Keratinocyte (primary cell): Measurements from ENCODE around the gene SCRT2. TPM values are rescaled to one million over a fixed set of nuclear protein-coding genes. Genes with fewer than 3 reads are reported as not detected.

ENCODE experiments used
- DNase-seq: peaks from one replicate; pipeline ENCODE4 v3.0.0-alpha.2; 2011; ENCODE audit warnings: low read depth, missing footprints, low spot score
- FAIRE-seq: peaks from 2 replicates; lab custom pipeline; 2011; peaks lifted over from hg19 to GRCh38; lab: Jason Lieb, UNC
- H2AFZ ChIP-seq: 2 replicates; pipeline ENCODE4 v1.6.0; 2012; ENCODE audit warnings: low read length, control low read depth, inconsistent platforms; ENCODE audit not compliant: control insufficient read depth
- H3K27ac ChIP-seq: 2 replicates; pipeline ENCODE4 v1.5.1; 2011; ENCODE audit warnings: low read length; ENCODE audit not compliant: control insufficient read depth, insufficient read depth
- H3K27me3 ChIP-seq: 3 replicates; pipeline ENCODE4 v1.6.0; 2011; ENCODE audit warnings: low read length; ENCODE audit not compliant: control insufficient read depth, insufficient read depth; ENCODE audit errors: extremely low read depth
- H3K36me3 ChIP-seq, 2 experiments: 2 replicates in 1 of 2; 3 replicates in 1 of 2; pipeline ENCODE4 v1.5.1; 2011; ENCODE audit warnings: low read length in 2 of 2, mild to moderate bottlenecking in 1 of 2; ENCODE audit not compliant: control insufficient read depth in 2 of 2, insufficient read depth in 2 of 2; ENCODE audit errors: extremely low read depth in 1 of 2
- H3K4me1 ChIP-seq: 3 replicates; pipeline ENCODE4 v1.5.1; 2011; ENCODE audit warnings: low read length; ENCODE audit not compliant: control insufficient read depth, insufficient read depth; ENCODE audit errors: extremely low read depth
- H3K4me2 ChIP-seq: 3 replicates; pipeline ENCODE4 v1.6.0; 2011; ENCODE audit warnings: low read depth, low read length; ENCODE audit not compliant: control insufficient read depth, insufficient read depth; ENCODE audit errors: extremely low read depth
- H3K4me3 ChIP-seq, 3 experiments: fragments of 200-600 bp in 1 of 3; sonication (generic) in 1 of 3; 2 replicates in 2 of 3; 3 replicates in 1 of 3; pipeline ENCODE4 v1.5.1; 2011 to 2016; ENCODE audit warnings: low read length in 3 of 3, mild to moderate bottlenecking in 3 of 3, control low read depth in 2 of 3, inconsistent platforms in 1 of 3, low read depth in 1 of 3, mixed read lengths in 1 of 3, mixed run types in 1 of 3, moderate library complexity in 1 of 3; ENCODE audit not compliant: control insufficient read depth in 2 of 3, insufficient read depth in 2 of 3; ENCODE audit errors: extremely low read depth in 1 of 3
- H3K79me2 ChIP-seq: 2 replicates; pipeline ENCODE4 v1.6.0; 2012; ENCODE audit warnings: low read length; ENCODE audit not compliant: control insufficient read depth, insufficient read depth
- H3K9ac ChIP-seq: 3 replicates; pipeline ENCODE4 v1.6.0; 2011; ENCODE audit warnings: low read length; ENCODE audit not compliant: control insufficient read depth, insufficient read depth; ENCODE audit errors: extremely low read depth
- H3K9me1 ChIP-seq: 3 replicates; pipeline ENCODE4 v1.6.0; 2011; ENCODE audit warnings: low read length; ENCODE audit not compliant: control insufficient read depth, insufficient read depth; ENCODE audit errors: extremely low read depth
- H3K9me3 ChIP-seq: 2 replicates; pipeline ENCODE4 v1.5.1; 2012; ENCODE audit warnings: low read depth, low read length; ENCODE audit not compliant: control insufficient read depth
- H4K20me1 ChIP-seq: 3 replicates; pipeline ENCODE4 v1.6.0; 2011; ENCODE audit warnings: low read length; ENCODE audit not compliant: control insufficient read depth, insufficient read depth; ENCODE audit errors: extremely low read depth
- EZH2 ChIP-seq: IDR thresholded peaks from one replicate; pipeline ENCODE4 v1.6.1; 2012; ENCODE audit warnings: inconsistent platforms, mild to moderate bottlenecking, low read length, moderate library complexity
- dilution Hi-C: fragments of 300-500 bp; cut with MboI; formaldehyde crosslinking; loops from one replicate; pipeline ENCODE4 v1.7.0; 2020; ENCODE audit warnings: low sequenced_read_pairs; ENCODE audit not compliant: extremely low pct_ligation_motif_present
- polyA plus RNA-seq, 5 experiments: library from polyadenylated mRNA; depleted of rRNA in 3 of 5; stranded (reverse) in 3 of 5; stranded (forward) in 1 of 5; unstranded in 1 of 5; fragments of >200 nt; gene quantifications; 1 replicate in 1 of 5; 2 replicates in 3 of 5; 3 replicates in 1 of 5; pipeline versions ENCODE4 v1.2.1 to v1.2.3, GENCODE V29; 2011 to 2012; ENCODE audit warnings: missing spikeins in 2 of 5, low read depth in 1 of 5, low replicate concordance in 1 of 5
- TF ChIP-seq, protein P1 (sequence below), 3 experiments: IDR thresholded peaks in 1 of 3; conservative IDR thresholded peaks in 1 of 3; optimal IDR thresholded peaks in 1 of 3; 2 replicates in 2 of 3; 3 replicates in 1 of 3; pipeline versions ENCODE3 to v1.5.1; 2011; ENCODE audit warnings: low read length in 3 of 3, mild to moderate bottlenecking in 3 of 3, moderate library complexity in 2 of 3, control low read depth in 1 of 3, inconsistent platforms in 1 of 3; ENCODE audit not compliant: insufficient read depth in 2 of 3; ENCODE audit errors: extremely low read depth in 1 of 3

Gene SCRT2
- polyA plus RNA-seq, 1 donor (not counting 4 experiments of a cell fraction or from before 2014, with no cell fraction given) = not detected

DNA sequence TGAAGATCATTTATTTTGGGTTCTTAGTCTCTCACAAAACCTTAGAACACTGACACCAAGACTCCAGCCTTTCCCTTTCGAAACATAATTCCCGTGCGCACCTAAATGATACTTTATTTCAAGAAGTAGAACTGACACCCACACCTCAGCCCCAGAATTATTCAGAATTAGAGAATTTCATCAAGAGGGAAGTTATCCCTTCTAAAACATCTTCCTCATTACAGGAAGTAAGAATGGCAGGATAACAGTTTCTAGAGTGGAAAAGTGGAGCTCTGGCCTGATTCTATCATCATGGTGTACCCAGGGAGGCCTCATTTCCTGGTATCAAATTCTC is 21.2 kb downstream of the SCRT2 start:
- H3K4me2 ChIP-seq = no peak overlapping the region

DNA sequence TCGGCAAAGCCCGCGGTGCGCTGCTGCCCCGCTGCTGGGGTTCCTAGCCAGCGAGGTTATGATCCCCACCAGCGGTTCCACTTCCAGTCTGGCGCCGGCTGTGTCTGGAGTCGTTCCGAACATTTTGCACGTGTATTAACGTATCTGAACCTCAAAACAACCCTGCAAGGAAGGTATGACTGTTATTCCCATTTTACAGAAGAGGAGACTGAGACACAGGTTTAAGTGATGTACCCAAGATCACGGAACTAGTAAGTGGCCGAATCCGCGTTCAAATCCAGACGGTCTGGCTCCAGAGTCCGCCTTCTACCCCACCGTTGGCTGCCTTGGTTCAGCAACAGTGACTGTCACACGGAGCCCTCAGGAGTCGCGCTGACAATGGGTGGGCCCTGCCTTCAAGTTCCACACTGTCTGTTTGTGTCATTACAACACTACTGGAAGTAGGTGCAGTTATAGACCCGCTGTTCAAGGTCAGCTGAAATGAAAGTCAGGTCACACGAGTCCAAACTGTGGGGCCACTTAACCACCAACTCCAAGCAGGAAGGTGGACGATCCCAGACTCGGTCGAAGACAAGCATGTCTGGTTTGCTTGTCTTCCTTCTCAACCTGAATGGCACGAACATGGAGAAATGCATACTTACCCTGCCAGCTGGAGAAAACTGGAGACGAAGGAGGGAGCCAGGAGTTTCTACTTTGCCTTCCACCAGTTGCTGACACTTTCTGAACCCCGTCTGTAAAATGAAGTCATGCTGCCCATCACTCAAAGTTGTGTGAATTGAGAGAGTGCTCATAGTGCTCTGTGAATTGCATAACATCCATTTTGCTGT is 21.8 kb downstream of the SCRT2 start:
- no peak for TF ChIP-seq EZH2
- TF ChIP-seq, protein P1, sequence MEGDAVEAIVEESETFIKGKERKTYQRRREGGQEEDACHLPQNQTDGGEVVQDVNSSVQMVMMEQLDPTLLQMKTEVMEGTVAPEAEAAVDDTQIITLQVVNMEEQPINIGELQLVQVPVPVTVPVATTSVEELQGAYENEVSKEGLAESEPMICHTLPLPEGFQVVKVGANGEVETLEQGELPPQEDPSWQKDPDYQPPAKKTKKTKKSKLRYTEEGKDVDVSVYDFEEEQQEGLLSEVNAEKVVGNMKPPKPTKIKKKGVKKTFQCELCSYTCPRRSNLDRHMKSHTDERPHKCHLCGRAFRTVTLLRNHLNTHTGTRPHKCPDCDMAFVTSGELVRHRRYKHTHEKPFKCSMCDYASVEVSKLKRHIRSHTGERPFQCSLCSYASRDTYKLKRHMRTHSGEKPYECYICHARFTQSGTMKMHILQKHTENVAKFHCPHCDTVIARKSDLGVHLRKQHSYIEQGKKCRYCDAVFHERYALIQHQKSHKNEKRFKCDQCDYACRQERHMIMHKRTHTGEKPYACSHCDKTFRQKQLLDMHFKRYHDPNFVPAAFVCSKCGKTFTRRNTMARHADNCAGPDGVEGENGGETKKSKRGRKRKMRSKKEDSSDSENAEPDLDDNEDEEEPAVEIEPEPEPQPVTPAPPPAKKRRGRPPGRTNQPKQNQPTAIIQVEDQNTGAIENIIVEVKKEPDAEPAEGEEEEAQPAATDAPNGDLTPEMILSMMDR (optimal IDR thresholded peaks at IDR 0.05 in 1 of 3, IDR thresholded peaks at IDR 0.05 in 1 of 3, conservative IDR thresholded peaks at IDR 0.05 in 1 of 3; ENCODE audit: extremely low read depth in 1 of 3, insufficient read depth in 2 of 3, low read length in 3 of 3) = no peak
- H2AFZ ChIP-seq = peak overlapping the region; percentile 55
- no peaks in the 10 kb centered on the region for H3K9me3 ChIP-seq
- peak overlapping the region; percentile 18 to 76 (median 37) for H3K4me3 ChIP-seq
- H3K9me1 ChIP-seq = no peaks in the 10 kb centered on the region
- H3K4me2 ChIP-seq = peak overlapping the region; percentile 40
- no peaks in the 10 kb centered on the region for H3K27me3 ChIP-seq
- peaks cover 13% of the 10 kb centered on the region for H3K4me1 ChIP-seq
- H3K36me3 ChIP-seq = peaks cover 9 to 12% of the 10 kb centered on the region in 2 experiments
- H4K20me1 ChIP-seq = peaks cover 4% of the 10 kb centered on the region
- H3K27ac ChIP-seq = peak overlapping the region; percentile 45
- H3K79me2 ChIP-seq = peaks cover 28% of the 10 kb centered on the region
- dilution Hi-C loops = no loop called here
- DNase-seq = no peak
- FAIRE-seq = no peak
- no peak overlapping the region for H3K9ac ChIP-seq

More for the DNA sequence above, 21.2 kb downstream of the SCRT2 start:
- dilution Hi-C loops = no loop called here
- H3K27me3 ChIP-seq = no peaks in the 10 kb centered on the region
- peaks cover 4% of the 10 kb centered on the region for H4K20me1 ChIP-seq
- peaks cover 9 to 12% of the 10 kb centered on the region in 2 experiments for H3K36me3 ChIP-seq
- H3K9me1 ChIP-seq = no peaks in the 10 kb centered on the region
- DNase-seq (no peak), FAIRE-seq (no peak)
- no peak for TF ChIP-seq EZH2
- TF ChIP-seq, protein P1 (optimal IDR thresholded peaks at IDR 0.05 in 1 of 3, IDR thresholded peaks at IDR 0.05 in 1 of 3, conservative IDR thresholded peaks at IDR 0.05 in 1 of 3; ENCODE audit: extremely low read depth in 1 of 3, insufficient read depth in 2 of 3, low read length in 3 of 3) = no peak
- no peak overlapping the region for H3K9ac ChIP-seq
- peaks cover 13% of the 10 kb centered on the region for H3K4me1 ChIP-seq
- H3K9me3 ChIP-seq = no peaks in the 10 kb centered on the region
- H3K27ac ChIP-seq = no peak overlapping the region
- no peak overlapping the region for H3K4me3 ChIP-seq
- peaks cover 28% of the 10 kb centered on the region for H3K79me2 ChIP-seq
- no peak overlapping the region for H2AFZ ChIP-seq
